RWPE2 (cell line): Measurements from ENCODE around the gene PTPRT.

Source experiments
- ATAC-seq: fragments of 200-7000 bp; cut with Tn5 transposase; 3 replicates; pipeline ENCODE4 v1.9.1; 2021; ENCODE audit warnings: low read depth
- DNase-seq: peaks from one replicate; pipeline ENCODE4 v3.0.0-alpha.2; 2020; ENCODE audit warnings: low spot score
- H3K27ac ChIP-seq: fragments of 450-650 bp; 2 replicates; pipeline ENCODE4 v1.5.1; 2017; ENCODE audit warnings: mild to moderate bottlenecking; ENCODE audit not compliant: poor library complexity, severe bottlenecking
- H3K27me3 ChIP-seq: fragments of 250-450 bp; sonication (Bioruptor Pico); 2 replicates; pipeline ENCODE4 v1.5.1; 2021; ENCODE audit warnings: mild to moderate bottlenecking, moderate library complexity; ENCODE audit not compliant: insufficient read depth, poor library complexity, severe bottlenecking
- H3K36me3 ChIP-seq: fragments of 250-450 bp; sonication (Bioruptor Pico); 2 replicates; pipeline ENCODE4 v1.5.1; 2020; ENCODE audit warnings: low read depth, mild to moderate bottlenecking, moderate library complexity
- H3K4me1 ChIP-seq: fragments of 250-450 bp; sonication (Bioruptor Pico); 2 replicates; pipeline ENCODE4 v1.5.1; 2021; ENCODE audit warnings: mild to moderate bottlenecking, moderate library complexity; ENCODE audit not compliant: insufficient read depth, poor library complexity, severe bottlenecking
- H3K4me3 ChIP-seq: fragments of 250-450 bp; sonication (Bioruptor Pico); 2 replicates; pipeline ENCODE4 v1.5.1; 2021; ENCODE audit warnings: mild to moderate bottlenecking, moderate library complexity; ENCODE audit not compliant: severe bottlenecking
- H3K9me3 ChIP-seq: fragments of 250-450 bp; sonication (Bioruptor Pico); 2 replicates; pipeline ENCODE4 v1.5.1; 2021; ENCODE audit warnings: mild to moderate bottlenecking, moderate library complexity; ENCODE audit not compliant: severe bottlenecking
- TF ChIP-seq, protein P1 (sequence below): fragments of 450-650 bp; IDR thresholded peaks from one replicate; pipeline ENCODE4 v1.5.1; 2017; ENCODE audit warnings: mild to moderate bottlenecking, moderate library complexity; ENCODE audit not compliant: poor library complexity, severe bottlenecking

The PTPRT gene

DNA sequence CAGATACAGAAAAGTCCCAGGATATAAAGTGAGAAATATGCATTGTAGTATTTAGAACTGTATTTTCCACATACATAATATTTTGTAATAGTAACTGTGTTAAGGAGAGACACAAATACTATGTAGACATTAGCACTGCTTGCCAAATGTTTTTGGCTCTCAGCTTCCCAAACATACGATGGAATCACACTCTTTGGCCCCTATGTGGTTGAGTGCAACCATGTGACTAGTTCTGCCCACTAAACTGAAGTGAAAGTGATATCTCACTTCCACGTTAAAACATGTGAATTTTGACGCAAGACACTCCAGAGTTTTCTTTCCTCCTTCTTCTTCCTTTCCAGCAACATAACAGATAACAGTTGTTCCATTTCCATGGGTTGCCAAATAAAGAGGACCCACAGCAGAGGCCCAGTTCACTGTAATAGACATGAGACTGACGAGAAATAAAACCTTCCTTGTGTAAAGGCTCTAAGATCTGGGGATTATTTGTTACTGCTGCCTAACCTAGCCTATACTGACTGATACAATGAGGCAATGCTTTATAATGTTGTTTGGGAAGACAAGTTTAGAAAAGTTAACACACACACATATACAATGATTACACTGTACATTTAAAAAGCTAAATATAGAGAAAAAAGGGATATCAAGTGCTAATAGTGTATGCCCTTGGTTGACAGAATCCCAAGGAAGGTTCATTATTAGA, 97.2 kb downstream of the PTPRT start:
- DNase-seq = no peak
- Histone ChIP-seq H3K27ac (no peak overlapping the region), H3K36me3 (no peaks in the 10 kb centered on the region), H3K27me3 (peaks cover 7% of the 10 kb centered on the region), H3K9me3 (peaks cover 4% of the 10 kb centered on the region), H3K4me1 (no peaks in the 10 kb centered on the region), H3K4me3 (no peak overlapping the region)
- TF ChIP-seq, protein P1, sequence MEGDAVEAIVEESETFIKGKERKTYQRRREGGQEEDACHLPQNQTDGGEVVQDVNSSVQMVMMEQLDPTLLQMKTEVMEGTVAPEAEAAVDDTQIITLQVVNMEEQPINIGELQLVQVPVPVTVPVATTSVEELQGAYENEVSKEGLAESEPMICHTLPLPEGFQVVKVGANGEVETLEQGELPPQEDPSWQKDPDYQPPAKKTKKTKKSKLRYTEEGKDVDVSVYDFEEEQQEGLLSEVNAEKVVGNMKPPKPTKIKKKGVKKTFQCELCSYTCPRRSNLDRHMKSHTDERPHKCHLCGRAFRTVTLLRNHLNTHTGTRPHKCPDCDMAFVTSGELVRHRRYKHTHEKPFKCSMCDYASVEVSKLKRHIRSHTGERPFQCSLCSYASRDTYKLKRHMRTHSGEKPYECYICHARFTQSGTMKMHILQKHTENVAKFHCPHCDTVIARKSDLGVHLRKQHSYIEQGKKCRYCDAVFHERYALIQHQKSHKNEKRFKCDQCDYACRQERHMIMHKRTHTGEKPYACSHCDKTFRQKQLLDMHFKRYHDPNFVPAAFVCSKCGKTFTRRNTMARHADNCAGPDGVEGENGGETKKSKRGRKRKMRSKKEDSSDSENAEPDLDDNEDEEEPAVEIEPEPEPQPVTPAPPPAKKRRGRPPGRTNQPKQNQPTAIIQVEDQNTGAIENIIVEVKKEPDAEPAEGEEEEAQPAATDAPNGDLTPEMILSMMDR = no peak
- no peak for ATAC-seq

DNA sequence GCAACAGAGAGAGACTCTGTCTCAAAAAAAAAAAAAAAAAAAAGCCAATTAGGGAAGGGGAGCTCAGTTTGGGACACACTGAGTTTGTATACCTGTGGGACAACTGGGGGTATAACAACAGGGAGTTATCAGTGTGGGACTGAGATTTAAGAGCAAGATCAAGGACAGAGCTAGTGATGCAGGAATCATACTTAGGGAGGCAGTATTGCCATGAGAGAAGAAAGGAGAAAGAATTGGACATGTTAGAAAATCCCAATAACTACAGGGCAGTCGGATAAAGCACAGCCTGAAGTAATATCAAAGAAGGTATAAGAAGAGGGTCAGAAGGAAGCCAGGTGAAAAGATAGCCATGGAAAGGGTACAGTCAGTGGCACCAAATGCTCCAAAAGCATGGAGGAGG, 121.2 kb downstream of the PTPRT start:
- Histone ChIP-seq H3K27ac (no peak overlapping the region), H3K27me3 (peaks cover 5% of the 10 kb centered on the region), H3K4me1 (no peaks in the 10 kb centered on the region), H3K36me3 (no peaks in the 10 kb centered on the region), H3K9me3 (peaks cover 3% of the 10 kb centered on the region), H3K4me3 (no peak overlapping the region)
- TF ChIP-seq, protein P1 = no peak
- DNase-seq = no peak
- ATAC-seq = no peak

DNA sequence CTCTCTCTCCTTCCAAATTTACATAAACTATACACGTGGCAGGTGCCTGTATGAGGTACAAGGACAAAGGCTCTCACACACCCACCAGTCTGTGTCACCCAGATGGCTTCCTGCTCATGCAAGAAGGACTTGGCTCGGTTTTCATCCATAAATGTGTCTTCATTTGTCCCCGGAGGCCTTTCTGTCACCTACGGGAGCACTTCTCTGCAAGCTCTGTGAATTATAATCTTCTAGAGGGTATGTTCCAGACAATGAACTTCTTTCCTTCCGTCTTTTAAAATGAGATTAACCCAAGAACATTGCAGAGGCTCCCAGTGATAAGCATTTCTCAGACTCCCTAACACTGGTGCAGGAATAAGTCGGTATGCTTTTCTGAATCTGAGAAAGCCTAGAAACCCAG, 123.6 kb downstream of the PTPRT start:
- no peaks in the 10 kb centered on the region for H3K36me3 ChIP-seq
- TF ChIP-seq, protein P1 = no peak
- no peaks in the 10 kb centered on the region for H3K9me3 ChIP-seq
- peaks cover 5% of the 10 kb centered on the region for H3K27me3 ChIP-seq
- H3K4me3 ChIP-seq = no peak overlapping the region
- DNase-seq (no peak), ATAC-seq (no peak)
- no peak overlapping the region for H3K27ac ChIP-seq
- no peaks in the 10 kb centered on the region for H3K4me1 ChIP-seq

DNA sequence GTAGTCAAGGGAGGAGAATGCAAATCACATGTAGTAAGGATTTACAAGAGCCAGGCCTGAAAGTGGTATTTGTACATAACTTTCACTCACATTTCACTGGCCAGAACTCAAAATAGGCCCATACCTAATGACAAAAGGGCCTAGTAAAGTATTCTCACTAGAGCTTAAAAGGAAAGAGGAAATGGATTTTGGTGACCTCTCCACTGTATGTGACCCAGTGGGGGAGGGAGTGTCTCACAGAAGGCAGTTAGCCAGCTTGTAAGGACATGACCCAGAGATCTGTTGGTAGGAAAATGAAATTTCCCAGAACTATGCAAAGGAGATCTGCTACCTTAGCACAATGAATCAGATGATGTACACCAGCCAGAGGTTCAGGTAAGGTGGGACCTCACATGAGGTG, 124.4 kb downstream of the PTPRT start:
- no peak for ATAC-seq
- H3K4me3 ChIP-seq = no peak overlapping the region
- peaks cover 5% of the 10 kb centered on the region for H3K27me3 ChIP-seq
- no peaks in the 10 kb centered on the region for H3K4me1 ChIP-seq
- TF ChIP-seq, protein P1 = no peak
- DNase-seq = no peak
- H3K27ac ChIP-seq = no peak overlapping the region
- no peaks in the 10 kb centered on the region for H3K36me3 ChIP-seq
- no peaks in the 10 kb centered on the region for H3K9me3 ChIP-seq

DNA sequence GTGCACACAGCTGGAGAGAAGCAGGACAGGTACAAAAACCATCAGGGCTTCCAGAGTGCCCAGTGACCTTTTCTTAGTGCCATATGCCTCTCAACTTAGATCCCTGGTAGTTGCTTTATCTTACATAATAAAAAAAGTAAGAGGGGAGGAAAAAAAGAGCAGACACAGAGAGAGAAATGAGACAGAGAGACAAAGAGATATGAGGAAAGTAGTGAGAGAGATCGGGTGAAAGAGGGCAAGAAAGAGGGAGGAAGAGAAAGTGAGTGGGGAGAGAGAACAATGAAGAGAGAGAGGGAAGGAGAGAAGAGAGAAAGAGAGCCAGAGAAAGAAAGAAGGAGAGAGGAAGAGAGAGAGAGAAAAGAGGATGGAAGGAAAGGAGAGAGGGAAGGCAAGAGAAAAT, 131.6 kb downstream of the PTPRT start:
- H3K27me3 ChIP-seq = no peaks in the 10 kb centered on the region
- no peak overlapping the region for H3K4me3 ChIP-seq
- H3K9me3 ChIP-seq = no peaks in the 10 kb centered on the region
- H3K4me1 ChIP-seq = no peaks in the 10 kb centered on the region
- TF ChIP-seq, protein P1 = no peak
- no peak overlapping the region for H3K27ac ChIP-seq
- no peaks in the 10 kb centered on the region for H3K36me3 ChIP-seq
- no peak for ATAC-seq
- DNase-seq = no peak
